Breast epithelium (tissue), 3 donors: Measurements from ENCODE around the gene EBF3.

Experiments
- CTCF ChIP-seq, 3 donors: fragments of 450-650 bp; IDR thresholded peaks; one replicate each; pipeline ENCODE4 v1.5.1; 2016 to 2017; ENCODE audit warnings: antibody characterized with exemption in 3 of 3, mild to moderate bottlenecking in 3 of 3, moderate library complexity in 3 of 3
- POLR2A ChIP-seq: fragments of 450-650 bp; IDR thresholded peaks from one replicate; pipeline ENCODE4 v1.6.1; 2016; ENCODE audit warnings: antibody characterized with exemption, mild to moderate bottlenecking, moderate library complexity
- POLR2AphosphoS5 ChIP-seq, 3 donors: sonication (generic); formaldehyde crosslinking; IDR thresholded peaks; one replicate each; pipeline ENCODE4 v1.6.1; 2017; ENCODE audit warnings: antibody characterized with exemption in 3 of 3

- no peak for TF ChIP-seq POLR2A
- no peak for TF ChIP-seq CTCF (IDR thresholded peaks at IDR 0.05)
- TF ChIP-seq POLR2AphosphoS5 (IDR thresholded peaks at IDR 0.05) = no peak
Observed at GRCh38 chr10:129999140-129999539, 35.1 kb upstream of the EBF3 start.
